ENCODE results near the gene SLC1A2. TPM values are rescaled to one million over a fixed set of nuclear protein-coding genes. Genes with fewer than 3 reads are reported as not detected.

Gene SLC1A2
- total and polyA plus RNA-seq, 3 donors from 2014 or later, result 0.74 to 7.5 (median 1.1) TPM

GRCh38 chr11:35323076-35323868, 96.1 kb downstream of the SLC1A2 start:
- TF ChIP-seq CTCF (IDR thresholded peaks at IDR 0.05) (no peak), POLR2A (IDR thresholded peaks at IDR 0.05) (no peak)

DNA sequence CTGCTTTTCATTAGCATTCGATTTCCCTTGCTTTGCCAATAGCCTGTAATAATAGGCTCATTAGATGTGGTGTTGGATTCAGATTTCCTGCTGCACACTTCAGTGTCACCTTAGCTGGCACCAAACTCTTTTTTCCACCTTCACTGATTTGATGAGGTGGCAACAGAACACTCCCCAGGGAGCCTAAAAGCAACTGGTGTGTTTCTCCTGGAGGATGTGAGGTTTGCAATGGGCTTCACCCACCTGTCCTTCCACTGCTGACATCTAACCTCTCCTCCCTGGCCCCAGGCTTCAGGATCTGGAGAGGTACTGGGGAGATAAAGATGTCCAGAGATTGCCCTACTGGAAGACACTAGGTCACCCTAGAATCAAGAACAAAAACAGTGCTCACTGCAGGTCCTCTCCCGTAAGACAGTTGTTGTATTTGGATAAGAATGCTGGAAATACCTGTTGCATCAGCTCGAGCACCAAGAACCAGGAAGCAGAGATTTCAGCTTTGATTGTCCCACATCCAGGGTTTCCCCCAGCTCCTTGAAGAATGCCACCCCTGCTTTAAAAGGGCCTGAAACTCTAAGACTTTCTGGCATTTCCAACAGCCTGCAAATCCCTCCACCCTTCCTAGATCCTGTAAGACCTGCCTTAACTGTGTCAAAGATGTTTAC, 96.9 kb downstream of the SLC1A2 start:
- H3K27ac ChIP-seq, result no peak overlapping the region
- no peaks in the 10 kb centered on the region for H3K27me3 ChIP-seq
- intact Hi-C loops (cut with DNase I; ENCODE audit: low total_unique reads), result no loop called here
- no peaks in the 10 kb centered on the region for H3K36me3 ChIP-seq (ENCODE audit: low read depth, missing control alignments)
- H3K9me3 ChIP-seq, result no peaks in the 10 kb centered on the region
- H3K4me3 ChIP-seq, result no peak overlapping the region
- no peak for DNase-seq
- TF ChIP-seq CTCF (IDR thresholded peaks at IDR 0.05) (no peak), POLR2A (IDR thresholded peaks at IDR 0.05) (no peak)
- 76 to 80% methylated on average over 3 of the region's 3 CpGs for WGBS, 2 donors
- H3K4me1 ChIP-seq, result no peaks in the 10 kb centered on the region

More at GRCh38 chr11:35323076-35323868, 96.1 kb downstream of the SLC1A2 start:
- Histone ChIP-seq H3K4me1 (no peaks in the 10 kb centered on the region), H3K27me3 (no peaks in the 10 kb centered on the region), H3K36me3 (ENCODE audit: low read depth, missing control alignments) (no peaks in the 10 kb centered on the region), H3K9me3 (no peaks in the 10 kb centered on the region), H3K27ac (no peak overlapping the region), H3K4me3 (no peak overlapping the region)
- no peak for DNase-seq
- 79 to 81% methylated on average over 9 of the region's 9 CpGs for WGBS, 2 donors
- intact Hi-C loops (cut with DNase I; ENCODE audit: low total_unique reads), result no loop called here

GRCh38 chr11:35321532-35322317, 97.6 kb downstream of the SLC1A2 start:
- Histone ChIP-seq H3K9me3 (no peaks in the 10 kb centered on the region), H3K4me3 (no peak overlapping the region), H3K27me3 (no peaks in the 10 kb centered on the region), H3K27ac (no peak overlapping the region), H3K36me3 (ENCODE audit: low read depth, missing control alignments) (no peaks in the 10 kb centered on the region), H3K4me1 (no peaks in the 10 kb centered on the region)
- no peak for TF ChIP-seq POLR2A (IDR thresholded peaks at IDR 0.05)
- no peak for TF ChIP-seq CTCF (IDR thresholded peaks at IDR 0.05)
- DNase-seq, result no peak
- intact Hi-C loops (cut with DNase I; ENCODE audit: low total_unique reads), result no loop called here
- 69% methylated on average over 11 of the region's 11 CpGs for whole genome bisulfite sequencing, 2 donors

GRCh38 chr11:35321111-35321510, 98.2 kb downstream of the SLC1A2 start:
- no peak for TF ChIP-seq CTCF (IDR thresholded peaks at IDR 0.05)
- no peak for TF ChIP-seq POLR2A (IDR thresholded peaks at IDR 0.05)
- Histone ChIP-seq H3K36me3 (ENCODE audit: low read depth, missing control alignments) (no peaks in the 10 kb centered on the region), H3K4me3 (no peak overlapping the region), H3K9me3 (no peaks in the 10 kb centered on the region), H3K27me3 (no peaks in the 10 kb centered on the region), H3K27ac (no peak overlapping the region), H3K4me1 (no peaks in the 10 kb centered on the region)
- WGBS, 2 donors, result 59 to 84% methylated on average over 2 of the region's 2 CpGs
- no peak for DNase-seq
- intact Hi-C loops (cut with DNase I; ENCODE audit: low total_unique reads), result no loop called here
